Mesendoderm (in vitro differentiated cells): Measurements from ENCODE around the gene CEP55. TPM values are rescaled to one million over a fixed set of nuclear protein-coding genes. Genes with fewer than 3 reads are reported as not detected.

Experiments
- DNase-seq: peaks from one replicate; pipeline ENCODE4 v3.0.0; 2013
- H2AK5ac ChIP-seq: 2 replicates; pipeline ENCODE4 v1.6.1; 2013; ENCODE audit warnings: low read length, inconsistent platforms
- H2BK120ac ChIP-seq: 2 replicates; pipeline ENCODE4 v1.6.1; 2013; ENCODE audit warnings: low read depth, mild to moderate bottlenecking, low read length, moderate library complexity, mixed read lengths
- H2BK15ac ChIP-seq: replicated peaks from 2 replicates; pipeline ENCODE4 v1.6.1; 2013; ENCODE audit warnings: low read depth, mild to moderate bottlenecking, moderate library complexity
- H2BK5ac ChIP-seq: 2 replicates; pipeline ENCODE4 v1.6.1; 2013; ENCODE audit warnings: low read length, inconsistent platforms
- H3K18ac ChIP-seq: 2 replicates; pipeline ENCODE4 v1.6.1; 2013; ENCODE audit warnings: mild to moderate bottlenecking, low read length, mixed read lengths
- H3K23ac ChIP-seq: one replicate; pipeline ENCODE4 v1.6.1; 2013; ENCODE audit warnings: low read length
- H3K27ac ChIP-seq: 2 replicates; pipeline ENCODE4 v1.5.1; 2013; ENCODE audit warnings: low read depth, mild to moderate bottlenecking, inconsistent platforms, low read length, moderate library complexity
- H3K27me3 ChIP-seq: 2 replicates; pipeline ENCODE4 v1.6.1; 2013; ENCODE audit warnings: low read length, control low read depth, mild to moderate bottlenecking, inconsistent platforms; ENCODE audit not compliant: insufficient read depth, poor library complexity
- H3K36me3 ChIP-seq: 2 replicates; pipeline ENCODE4 v1.6.1; 2013; ENCODE audit warnings: low read length, inconsistent platforms; ENCODE audit not compliant: control insufficient read depth, insufficient read depth
- H3K4ac ChIP-seq: one replicate; pipeline ENCODE4 v1.6.1; 2013; ENCODE audit warnings: low read depth, mild to moderate bottlenecking, low read length, moderate library complexity
- H3K4me1 ChIP-seq: 2 replicates; pipeline ENCODE4 v1.6.1; 2013; ENCODE audit warnings: low read depth, low read length, inconsistent platforms; ENCODE audit not compliant: control insufficient read depth
- H3K4me2 ChIP-seq: 2 replicates; pipeline ENCODE4 v1.6.1; 2013; ENCODE audit warnings: low read length
- H3K4me3 ChIP-seq: 2 replicates; pipeline ENCODE4 v1.5.1; 2013; ENCODE audit warnings: mild to moderate bottlenecking, low read length
- H3K56ac ChIP-seq: one replicate; pipeline ENCODE4 v1.6.1; 2013; ENCODE audit warnings: low read length
- H3K79me1 ChIP-seq: 2 replicates; pipeline ENCODE4 v1.6.1; 2013; ENCODE audit warnings: low read length, inconsistent platforms
- H3K79me2 ChIP-seq: 2 replicates; pipeline ENCODE4 v1.6.1; 2013; ENCODE audit warnings: mild to moderate bottlenecking, low read length; ENCODE audit not compliant: control insufficient read depth, insufficient read depth
- H3K9ac ChIP-seq: 2 replicates; pipeline ENCODE4 v1.6.1; 2013; ENCODE audit warnings: low read length, inconsistent platforms
- H4K5ac ChIP-seq: one replicate; pipeline ENCODE4 v1.6.1; 2013; ENCODE audit warnings: low read length
- H4K8ac ChIP-seq: one replicate; pipeline ENCODE4 v1.6.1; 2013; ENCODE audit warnings: low read depth, mild to moderate bottlenecking, control low read depth, low read length, moderate library complexity
- WGBS: extraction: QIAGEN DNeasy Blood & Tissue Kit; methylation state at CpG from one replicate; pipeline ENCODE4 v1.1.7; 2013; ENCODE audit warnings: low lambda C conversion rate, missing lambda C conversion rate; ENCODE audit not compliant: insufficient coverage; ENCODE audit errors: extremely low coverage; 5-methylcytosine and 5-hydroxymethylcytosine counted together
- polyA plus RNA-seq, 2 experiments: library from polyadenylated mRNA; stranded (reverse); fragments of 200-250 nt; gene quantifications; one replicate each; pipeline ENCODE4 v1.2.3, GENCODE V29; 2013

Gene CEP55
- polyA plus RNA-seq (2013, experiment 1 of 2): 26.7 TPM
- polyA plus RNA-seq (2013, experiment 2 of 2): 27.1 TPM

- Histone ChIP-seq H3K18ac (peak within 1 kb of the TSS; percentile 20), H3K4me3 (peak within 1 kb of the TSS; percentile 66), H2AK5ac (no peak within 1 kb of the TSS), H4K8ac (no peak within 1 kb of the TSS), H3K9ac (peak within 1 kb of the TSS; percentile 87), H3K4me1 (peaks cover 9% of the 10 kb centered on the region), H4K5ac (no peak within 1 kb of the TSS), H2BK120ac (no peak within 1 kb of the TSS), H3K27me3 (no peaks in the 10 kb centered on the region), H3K79me1 (no peaks in the 10 kb centered on the region), H2BK15ac (no peak within 1 kb of the TSS), H3K79me2 (peaks cover 20% of the 10 kb centered on the region), H3K27ac (peak within 1 kb of the TSS; percentile 74), H3K4me2 (peak within 1 kb of the TSS; percentile 86), H3K4ac (peak within 1 kb of the TSS; percentile 7), H3K23ac (no peak within 1 kb of the TSS), H2BK5ac (peak within 1 kb of the TSS; percentile 57), H3K56ac (peak within 1 kb of the TSS; percentile 92), H3K36me3 (no peaks in the 10 kb centered on the region)
- peak; percentile 98 for DNase-seq
- no CpG with 5 or more reads among the region's 68 CpGs for WGBS
Observed at GRCh38 chr10:93496322-93497041, at the start of gene CEP55. Gene CEP55, plus strand, starts transcription at chr10:93496612. Its CDS starts 3,440 bp downstream, at chr10:93500052.

GRCh38 chr10:93447019-93447418, 49.4 kb upstream of the CEP55 start:
- H4K5ac ChIP-seq: no peak overlapping the region
- H3K79me1 ChIP-seq: no peaks in the 10 kb centered on the region
- no CpG with 5 or more reads among the region's 6 CpGs for WGBS
- H3K4me2 ChIP-seq: no peak overlapping the region
- no peak overlapping the region for H3K9ac ChIP-seq
- H3K56ac ChIP-seq: no peak overlapping the region
- H3K36me3 ChIP-seq: no peaks in the 10 kb centered on the region
- no peak overlapping the region for H4K8ac ChIP-seq
- H3K4ac ChIP-seq: no peak overlapping the region
- H3K79me2 ChIP-seq: no peaks in the 10 kb centered on the region
- H3K27ac ChIP-seq: no peak overlapping the region
- H3K4me1 ChIP-seq: peaks cover 4% of the 10 kb centered on the region
- H3K18ac ChIP-seq: no peak overlapping the region
- no peak overlapping the region for H2BK15ac ChIP-seq
- DNase-seq: no peak
- H3K23ac ChIP-seq: no peak overlapping the region
- H2AK5ac ChIP-seq: no peak overlapping the region
- no peaks in the 10 kb centered on the region for H3K27me3 ChIP-seq
- no peak overlapping the region for H2BK5ac ChIP-seq
- H3K4me3 ChIP-seq: no peak overlapping the region
- H2BK120ac ChIP-seq: no peak overlapping the region

- no peak overlapping the region for H2BK5ac ChIP-seq
- no peak overlapping the region for H3K56ac ChIP-seq
- H3K27me3 ChIP-seq: no peaks in the 10 kb centered on the region
- H2BK120ac ChIP-seq: no peak overlapping the region
- no peak overlapping the region for H3K4me2 ChIP-seq
- no peak overlapping the region for H2BK15ac ChIP-seq
- no peak overlapping the region for H3K27ac ChIP-seq
- no peak for DNase-seq
- no peak overlapping the region for H3K4me3 ChIP-seq
- WGBS: no CpG with 5 or more reads among the region's 3 CpGs
- no peaks in the 10 kb centered on the region for H3K79me2 ChIP-seq
- no peaks in the 10 kb centered on the region for H3K79me1 ChIP-seq
- H3K4me1 ChIP-seq: peaks cover 4% of the 10 kb centered on the region
- no peak overlapping the region for H3K9ac ChIP-seq
- no peak overlapping the region for H3K18ac ChIP-seq
- no peak overlapping the region for H2AK5ac ChIP-seq
- no peak overlapping the region for H4K8ac ChIP-seq
- H4K5ac ChIP-seq: no peak overlapping the region
- no peaks in the 10 kb centered on the region for H3K36me3 ChIP-seq
- H3K4ac ChIP-seq: no peak overlapping the region
- H3K23ac ChIP-seq: no peak overlapping the region
Observed at GRCh38 chr10:93447970-93448369, 48.4 kb upstream of the CEP55 start.

- Histone ChIP-seq H3K27me3 (no peaks in the 10 kb centered on the region), H3K4me2 (no peak overlapping the region), H3K4me3 (no peak overlapping the region), H2BK15ac (no peak overlapping the region), H2BK5ac (no peak overlapping the region), H3K23ac (no peak overlapping the region), H3K79me2 (no peaks in the 10 kb centered on the region), H3K9ac (no peak overlapping the region), H2BK120ac (no peak overlapping the region), H3K4ac (no peak overlapping the region), H3K18ac (no peak overlapping the region), H3K79me1 (no peaks in the 10 kb centered on the region), H4K8ac (no peak overlapping the region), H4K5ac (no peak overlapping the region), H3K4me1 (peaks cover 2% of the 10 kb centered on the region), H2AK5ac (no peak overlapping the region), H3K27ac (no peak overlapping the region), H3K36me3 (no peaks in the 10 kb centered on the region), H3K56ac (no peak overlapping the region)
- WGBS: no CpG with 5 or more reads among the region's 7 CpGs
- DNase-seq: no peak
Observed at GRCh38 chr10:93451244-93451947, 45.0 kb upstream of the CEP55 start.

- H4K8ac ChIP-seq: no peak overlapping the region
- WGBS: no CpG with 5 or more reads among the region's 2 CpGs
- no peak overlapping the region for H2BK15ac ChIP-seq
- no peak for DNase-seq
- no peaks in the 10 kb centered on the region for H3K27me3 ChIP-seq
- H3K27ac ChIP-seq: no peak overlapping the region
- no peaks in the 10 kb centered on the region for H3K79me2 ChIP-seq
- H3K18ac ChIP-seq: no peak overlapping the region
- H3K4me3 ChIP-seq: no peak overlapping the region
- H3K56ac ChIP-seq: no peak overlapping the region
- no peak overlapping the region for H3K9ac ChIP-seq
- H3K36me3 ChIP-seq: no peaks in the 10 kb centered on the region
- H2BK120ac ChIP-seq: no peak overlapping the region
- no peak overlapping the region for H3K4me2 ChIP-seq
- no peak overlapping the region for H3K23ac ChIP-seq
- H4K5ac ChIP-seq: no peak overlapping the region
- H3K4ac ChIP-seq: no peak overlapping the region
- no peak overlapping the region for H2BK5ac ChIP-seq
- H3K79me1 ChIP-seq: no peaks in the 10 kb centered on the region
- no peak overlapping the region for H2AK5ac ChIP-seq
- H3K4me1 ChIP-seq: peaks cover 5% of the 10 kb centered on the region
Observed at GRCh38 chr10:93452143-93452542, 44.3 kb upstream of the CEP55 start.
